ENCODE data around the gene ABHD17C. TPM values are rescaled to one million over a fixed set of nuclear protein-coding genes. Genes with fewer than 3 reads are reported as not detected.
"Not testable (repeated sequence)": the region's sequence is repeated elsewhere in the genome, so short reads cannot be mapped to it uniquely, and the experiment has no call there.

ABHD17C gene
- total and polyA plus RNA-seq, 2 experiments from 2014 or later = 11.3 to 23.8 TPM

DNA sequence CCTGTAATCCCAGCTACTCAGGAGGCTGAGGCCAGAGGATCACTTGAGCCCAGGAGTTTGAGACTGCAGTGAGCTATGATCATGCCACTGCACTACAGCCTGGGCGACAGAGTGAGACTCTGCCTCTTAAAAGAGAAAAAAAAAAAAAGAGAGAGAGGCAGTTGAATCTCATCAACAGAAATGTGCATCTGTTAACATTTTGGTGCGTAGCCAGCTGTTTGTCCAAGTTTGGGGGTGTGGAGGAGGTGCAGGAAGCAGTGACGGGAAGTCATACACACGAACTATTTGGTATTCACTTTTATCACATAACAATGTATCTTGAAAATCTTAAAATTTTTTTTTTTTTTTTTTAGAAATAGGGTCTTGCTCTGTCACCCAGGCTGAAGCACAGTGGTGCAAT, 65.8 kb downstream of the ABHD17C start:
- DNase-seq (ENCODE audit: low spot score) (no peak), ATAC-seq (no peak)
- H3K4me2 ChIP-seq = no peak overlapping the region
- no peaks in the 10 kb centered on the region; the same call in 2 of the 3 replicates for H3K9me3 Mint-ChIP-seq
- TF ChIP-seq, protein P1, sequence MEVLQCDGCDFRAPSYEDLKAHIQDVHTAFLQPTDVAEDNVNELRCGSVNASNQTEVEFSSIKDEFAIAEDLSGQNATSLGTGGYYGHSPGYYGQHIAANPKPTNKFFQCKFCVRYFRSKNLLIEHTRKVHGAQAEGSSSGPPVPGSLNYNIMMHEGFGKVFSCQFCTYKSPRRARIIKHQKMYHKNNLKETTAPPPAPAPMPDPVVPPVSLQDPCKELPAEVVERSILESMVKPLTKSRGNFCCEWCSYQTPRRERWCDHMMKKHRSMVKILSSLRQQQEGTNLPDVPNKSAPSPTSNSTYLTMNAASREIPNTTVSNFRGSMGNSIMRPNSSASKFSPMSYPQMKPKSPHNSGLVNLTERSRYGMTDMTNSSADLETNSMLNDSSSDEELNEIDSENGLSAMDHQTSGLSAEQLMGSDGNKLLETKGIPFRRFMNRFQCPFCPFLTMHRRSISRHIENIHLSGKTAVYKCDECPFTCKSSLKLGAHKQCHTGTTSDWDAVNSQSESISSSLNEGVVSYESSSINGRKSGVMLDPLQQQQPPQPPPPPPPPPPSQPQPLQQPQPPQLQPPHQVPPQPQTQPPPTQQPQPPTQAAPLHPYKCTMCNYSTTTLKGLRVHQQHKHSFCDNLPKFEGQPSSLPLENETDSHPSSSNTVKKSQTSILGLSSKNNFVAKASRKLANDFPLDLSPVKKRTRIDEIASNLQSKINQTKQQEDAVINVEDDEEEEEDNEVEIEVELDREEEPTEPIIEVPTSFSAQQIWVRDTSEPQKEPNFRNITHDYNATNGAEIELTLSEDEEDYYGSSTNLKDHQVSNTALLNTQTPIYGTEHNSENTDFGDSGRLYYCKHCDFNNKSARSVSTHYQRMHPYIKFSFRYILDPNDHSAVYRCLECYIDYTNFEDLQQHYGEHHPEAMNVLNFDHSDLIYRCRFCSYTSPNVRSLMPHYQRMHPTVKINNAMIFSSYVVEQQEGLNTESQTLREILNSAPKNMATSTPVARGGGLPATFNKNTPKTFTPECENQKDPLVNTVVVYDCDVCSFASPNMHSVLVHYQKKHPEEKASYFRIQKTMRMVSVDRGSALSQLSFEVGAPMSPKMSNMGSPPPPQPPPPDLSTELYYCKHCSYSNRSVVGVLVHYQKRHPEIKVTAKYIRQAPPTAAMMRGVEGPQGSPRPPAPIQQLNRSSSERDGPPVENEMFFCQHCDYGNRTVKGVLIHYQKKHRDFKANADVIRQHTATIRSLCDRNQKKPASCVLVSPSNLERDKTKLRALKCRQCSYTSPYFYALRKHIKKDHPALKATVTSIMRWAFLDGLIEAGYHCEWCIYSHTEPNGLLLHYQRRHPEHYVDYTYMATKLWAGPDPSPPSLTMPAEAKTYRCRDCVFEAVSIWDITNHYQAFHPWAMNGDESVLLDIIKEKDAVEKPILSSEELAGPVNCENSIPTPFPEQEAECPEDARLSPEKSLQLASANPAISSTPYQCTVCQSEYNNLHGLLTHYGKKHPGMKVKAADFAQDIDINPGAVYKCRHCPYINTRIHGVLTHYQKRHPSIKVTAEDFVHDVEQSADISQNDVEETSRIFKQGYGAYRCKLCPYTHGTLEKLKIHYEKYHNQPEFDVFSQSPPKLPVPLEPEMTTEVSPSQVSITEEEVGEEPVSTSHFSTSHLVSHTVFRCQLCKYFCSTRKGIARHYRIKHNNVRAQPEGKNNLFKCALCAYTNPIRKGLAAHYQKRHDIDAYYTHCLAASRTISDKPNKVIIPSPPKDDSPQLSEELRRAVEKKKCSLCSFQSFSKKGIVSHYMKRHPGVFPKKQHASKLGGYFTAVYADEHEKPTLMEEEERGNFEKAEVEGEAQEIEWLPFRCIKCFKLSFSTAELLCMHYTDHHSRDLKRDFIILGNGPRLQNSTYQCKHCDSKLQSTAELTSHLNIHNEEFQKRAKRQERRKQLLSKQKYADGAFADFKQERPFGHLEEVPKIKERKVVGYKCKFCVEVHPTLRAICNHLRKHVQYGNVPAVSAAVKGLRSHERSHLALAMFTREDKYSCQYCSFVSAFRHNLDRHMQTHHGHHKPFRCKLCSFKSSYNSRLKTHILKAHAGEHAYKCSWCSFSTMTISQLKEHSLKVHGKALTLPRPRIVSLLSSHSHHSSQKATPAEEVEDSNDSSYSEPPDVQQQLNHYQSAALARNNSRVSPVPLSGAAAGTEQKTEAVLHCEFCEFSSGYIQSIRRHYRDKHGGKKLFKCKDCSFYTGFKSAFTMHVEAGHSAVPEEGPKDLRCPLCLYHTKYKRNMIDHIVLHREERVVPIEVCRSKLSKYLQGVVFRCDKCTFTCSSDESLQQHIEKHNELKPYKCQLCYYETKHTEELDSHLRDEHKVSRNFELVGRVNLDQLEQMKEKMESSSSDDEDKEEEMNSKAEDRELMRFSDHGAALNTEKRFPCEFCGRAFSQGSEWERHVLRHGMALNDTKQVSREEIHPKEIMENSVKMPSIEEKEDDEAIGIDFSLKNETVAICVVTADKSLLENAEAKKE (CRISPR knock-in tag; IDR thresholded peaks at IDR 0.05) = no peak
- TF ChIP-seq JUNB (IDR thresholded peaks at IDR 0.05; ENCODE audit: unreplicated experiment) (no peak), CREB1 (CRISPR knock-in tag; IDR thresholded peaks at IDR 0.05; ENCODE audit: low read depth) (no peak)
- no peak overlapping the region for H3K27ac Mint-ChIP-seq
- no peaks in the 10 kb centered on the region for H3K36me3 ChIP-seq (ENCODE audit: insufficient read depth)
- H3F3A ChIP-seq (replicated peaks; ENCODE audit: low read depth) = no peaks in the 10 kb centered on the region
- no peaks in the 10 kb centered on the region for H3K36me3 Mint-ChIP-seq (ENCODE audit: low read depth)
- no peaks in the 10 kb centered on the region for H3K9me2 ChIP-seq (ENCODE audit: insufficient read depth)
- H3K4me3 Mint-ChIP-seq = no peak overlapping the region
- H3K27me3 Mint-ChIP-seq (ENCODE audit: insufficient read depth, low read depth, poor library complexity) = peaks cover 6% of the 10 kb centered on the region
- 0 out of 2 replicates have a peak, but pooled peaks cover 4% of the 10 kb centered on the region for H3K4me1 ChIP-seq (ENCODE audit: insufficient read depth)
- H4K20me1 ChIP-seq (replicated peaks; ENCODE audit: insufficient read depth) = peaks cover 5% of the 10 kb centered on the region; the same call in 1 of the 2 replicates
- no peak overlapping the region for H2AFZ ChIP-seq
- no peaks in the 10 kb centered on the region for H3K79me2 ChIP-seq (replicated peaks; ENCODE audit: insufficient read depth)
- H3K4me1 Mint-ChIP-seq = peaks cover 7% of the 10 kb centered on the region; the same call in 2 of the 3 replicates
- H3K27ac ChIP-seq (ENCODE audit: low read depth) = no peak overlapping the region
- H3K27me3 ChIP-seq (ENCODE audit: insufficient read depth) = no peaks in the 10 kb centered on the region
- H3K4me3 ChIP-seq = no peak overlapping the region

DNA sequence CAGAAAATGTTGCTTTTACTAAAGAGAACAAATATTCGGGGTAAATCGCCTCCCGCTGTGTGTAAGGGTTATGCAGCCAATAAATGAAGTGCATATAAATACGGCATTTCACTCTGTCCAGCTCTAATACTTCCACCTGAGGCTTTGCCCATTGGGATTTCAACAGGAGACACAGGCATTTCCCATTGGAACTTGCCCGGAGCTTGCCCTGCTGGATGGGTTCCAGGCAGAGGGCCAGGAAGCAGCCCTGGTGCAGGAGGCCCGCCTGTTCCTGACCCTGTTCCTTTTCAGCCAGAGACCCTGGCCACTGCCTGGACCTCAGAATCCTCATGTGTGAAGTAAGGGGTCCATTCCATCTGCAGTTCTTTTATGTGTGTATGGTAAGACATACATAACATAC, 66.6 kb downstream of the ABHD17C start:
- no peak overlapping the region for H3K27ac Mint-ChIP-seq
- no peak for ATAC-seq
- H3K27me3 Mint-ChIP-seq (ENCODE audit: insufficient read depth, low read depth, poor library complexity) = peaks cover 6% of the 10 kb centered on the region
- H3K4me2 ChIP-seq = no peak overlapping the region
- no peaks in the 10 kb centered on the region for H3K36me3 ChIP-seq (ENCODE audit: insufficient read depth)
- peaks cover 5% of the 10 kb centered on the region; the same call in 1 of the 2 replicates for H4K20me1 ChIP-seq (replicated peaks; ENCODE audit: insufficient read depth)
- H3K4me1 Mint-ChIP-seq = no peaks in the 10 kb centered on the region
- no peaks in the 10 kb centered on the region for H3K27me3 ChIP-seq (ENCODE audit: insufficient read depth)
- no peaks in the 10 kb centered on the region for H3F3A ChIP-seq (replicated peaks; ENCODE audit: low read depth)
- no peaks in the 10 kb centered on the region for H3K9me2 ChIP-seq (ENCODE audit: insufficient read depth)
- H2AFZ ChIP-seq = no peak overlapping the region
- no peak overlapping the region for H3K27ac ChIP-seq (ENCODE audit: low read depth)
- H3K79me2 ChIP-seq (replicated peaks; ENCODE audit: insufficient read depth) = no peaks in the 10 kb centered on the region
- no peak overlapping the region for H3K4me3 ChIP-seq
- no peaks in the 10 kb centered on the region for H3K36me3 Mint-ChIP-seq (ENCODE audit: low read depth)
- no peaks in the 10 kb centered on the region; the same call in 2 of the 3 replicates for H3K9me3 Mint-ChIP-seq
- no peaks in the 10 kb centered on the region for H3K4me1 ChIP-seq (ENCODE audit: insufficient read depth)
- DNase-seq (ENCODE audit: low spot score) = no peak
- no peak overlapping the region for H3K4me3 Mint-ChIP-seq
- TF ChIP-seq, protein P2, sequence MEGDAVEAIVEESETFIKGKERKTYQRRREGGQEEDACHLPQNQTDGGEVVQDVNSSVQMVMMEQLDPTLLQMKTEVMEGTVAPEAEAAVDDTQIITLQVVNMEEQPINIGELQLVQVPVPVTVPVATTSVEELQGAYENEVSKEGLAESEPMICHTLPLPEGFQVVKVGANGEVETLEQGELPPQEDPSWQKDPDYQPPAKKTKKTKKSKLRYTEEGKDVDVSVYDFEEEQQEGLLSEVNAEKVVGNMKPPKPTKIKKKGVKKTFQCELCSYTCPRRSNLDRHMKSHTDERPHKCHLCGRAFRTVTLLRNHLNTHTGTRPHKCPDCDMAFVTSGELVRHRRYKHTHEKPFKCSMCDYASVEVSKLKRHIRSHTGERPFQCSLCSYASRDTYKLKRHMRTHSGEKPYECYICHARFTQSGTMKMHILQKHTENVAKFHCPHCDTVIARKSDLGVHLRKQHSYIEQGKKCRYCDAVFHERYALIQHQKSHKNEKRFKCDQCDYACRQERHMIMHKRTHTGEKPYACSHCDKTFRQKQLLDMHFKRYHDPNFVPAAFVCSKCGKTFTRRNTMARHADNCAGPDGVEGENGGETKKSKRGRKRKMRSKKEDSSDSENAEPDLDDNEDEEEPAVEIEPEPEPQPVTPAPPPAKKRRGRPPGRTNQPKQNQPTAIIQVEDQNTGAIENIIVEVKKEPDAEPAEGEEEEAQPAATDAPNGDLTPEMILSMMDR (conservative IDR thresholded peaks at IDR 0.05; ENCODE audit: low read depth in 2 of 2) = no peak

DNA sequence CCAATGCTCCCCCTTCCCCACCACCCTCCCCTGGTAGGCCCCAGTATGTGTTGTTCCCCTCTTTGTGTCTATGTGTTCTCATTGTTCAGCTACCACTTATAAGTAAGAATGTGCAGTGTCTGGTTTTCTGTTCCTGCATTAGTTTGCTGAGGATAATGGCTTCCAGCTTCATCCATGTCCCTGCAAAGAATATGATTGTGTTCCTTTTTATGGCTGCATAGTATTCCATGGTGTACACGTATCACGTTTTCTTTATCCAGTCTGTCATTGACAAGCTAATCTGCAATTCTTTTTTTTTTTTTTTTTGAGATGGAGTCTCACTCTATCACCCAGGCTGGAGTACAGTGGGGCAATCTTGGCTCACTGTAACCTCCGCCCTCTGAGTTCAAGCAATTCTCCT, 68.1 kb downstream of the ABHD17C start:
- not testable (repeated sequence) for H3K36me3 Mint-ChIP-seq (ENCODE audit: low read depth); H4K20me1 ChIP-seq (replicated peaks; ENCODE audit: insufficient read depth); H3K4me1 ChIP-seq (ENCODE audit: insufficient read depth); H3K27ac Mint-ChIP-seq; H3K9me2 ChIP-seq (ENCODE audit: insufficient read depth); DNase-seq (ENCODE audit: low spot score); H2AFZ ChIP-seq; H3K9me3 Mint-ChIP-seq; H3K27me3 Mint-ChIP-seq (ENCODE audit: insufficient read depth, low read depth, poor library complexity); H3K36me3 ChIP-seq (ENCODE audit: insufficient read depth); H3K79me2 ChIP-seq (replicated peaks; ENCODE audit: insufficient read depth); ATAC-seq; H3K4me3 Mint-ChIP-seq; H3F3A ChIP-seq (replicated peaks; ENCODE audit: low read depth); H3K4me1 Mint-ChIP-seq; H3K27ac ChIP-seq (ENCODE audit: low read depth); H3K4me2 ChIP-seq; H3K4me3 ChIP-seq; H3K27me3 ChIP-seq (ENCODE audit: insufficient read depth)
